Mesenchymal stem cell (in vitro differentiated cells and primary cell): ENCODE results near the gene TP53I13.

Experiments
- DNase-seq: peaks from one replicate; pipeline ENCODE4 v3.0.0-alpha.2; 2013
- H2AFZ ChIP-seq: one replicate; pipeline ENCODE4 v1.6.1; 2013; ENCODE audit warnings: low read depth, mild to moderate bottlenecking, control low read depth, inconsistent platforms, low read length, moderate library complexity
- H2AK5ac ChIP-seq: 2 replicates; pipeline ENCODE4 v1.6.1; 2013; ENCODE audit warnings: low read length, moderate library complexity, mild to moderate bottlenecking, inconsistent platforms; ENCODE audit not compliant: severe bottlenecking
- H2BK120ac ChIP-seq: one replicate; pipeline ENCODE4 v1.6.1; 2013; ENCODE audit warnings: low read depth, mild to moderate bottlenecking, inconsistent platforms, low read length, moderate library complexity
- H2BK12ac ChIP-seq, 2 experiments: one replicate each; pipeline ENCODE4 v1.6.1; 2013; ENCODE audit warnings: inconsistent platforms in 2 of 2, low read length in 2 of 2, mild to moderate bottlenecking in 2 of 2, moderate library complexity in 2 of 2, control low read depth in 1 of 2
- H2BK15ac ChIP-seq: one replicate; pipeline ENCODE4 v1.6.1; 2013; ENCODE audit warnings: mild to moderate bottlenecking, low read depth, inconsistent platforms; ENCODE audit not compliant: poor library complexity, severe bottlenecking
- H2BK5ac ChIP-seq: 2 replicates; pipeline ENCODE4 v1.6.1; 2013; ENCODE audit warnings: low read depth, mild to moderate bottlenecking, low read length, control low read depth, inconsistent platforms; ENCODE audit not compliant: poor library complexity, severe bottlenecking
- H3K14ac ChIP-seq, 2 experiments: one replicate each; pipeline ENCODE4 v1.6.1; 2013; ENCODE audit warnings: inconsistent platforms in 2 of 2, low read length in 2 of 2, control low read depth in 1 of 2, mild to moderate bottlenecking in 1 of 2, moderate library complexity in 1 of 2
- H3K18ac ChIP-seq, 2 experiments: one replicate each; pipeline ENCODE4 v1.6.1; 2013; ENCODE audit warnings: inconsistent platforms in 2 of 2, low read length in 2 of 2, control low read depth in 1 of 2, low read depth in 1 of 2, mild to moderate bottlenecking in 1 of 2
- H3K23ac ChIP-seq, 2 experiments: one replicate each; pipeline ENCODE4 v1.6.1; 2013; ENCODE audit warnings: inconsistent platforms in 2 of 2, low read length in 2 of 2, mild to moderate bottlenecking in 2 of 2, moderate library complexity in 2 of 2, control low read depth in 1 of 2
- H3K27ac ChIP-seq: 2 replicates; pipeline ENCODE4 v1.5.1; 2013; ENCODE audit warnings: mild to moderate bottlenecking, moderate library complexity, low read length, control low read depth, inconsistent platforms; ENCODE audit not compliant: poor library complexity, severe bottlenecking
- H3K27me3 ChIP-seq, 2 experiments: 2 replicates each; pipeline versions ENCODE4 v1.6.1 to v1.7.0; 2013; ENCODE audit warnings: low read length in 2 of 2, mild to moderate bottlenecking in 2 of 2, moderate library complexity in 2 of 2, control low read depth in 1 of 2, inconsistent platforms in 1 of 2; ENCODE audit not compliant: control insufficient read depth in 1 of 2, insufficient read depth in 1 of 2
- H3K36me3 ChIP-seq, 2 experiments: 2 replicates each; pipeline versions ENCODE4 v1.6.1 to v1.7.0; 2013; ENCODE audit warnings: low read length in 2 of 2, control low read depth in 1 of 2, inconsistent platforms in 1 of 2, low read depth in 1 of 2, mild to moderate bottlenecking in 1 of 2; ENCODE audit not compliant: insufficient read depth in 2 of 2, control insufficient read depth in 1 of 2
- H3K4ac ChIP-seq, 2 experiments: one replicate each; pipeline ENCODE4 v1.6.1; 2013; ENCODE audit warnings: inconsistent platforms in 2 of 2, low read length in 2 of 2, mild to moderate bottlenecking in 2 of 2, moderate library complexity in 2 of 2, control low read depth in 1 of 2, low read depth in 1 of 2
- H3K4me1 ChIP-seq: 2 replicates; pipeline ENCODE4 v1.6.1; 2013; ENCODE audit warnings: low read depth, low read length, control low read depth; ENCODE audit not compliant: control insufficient read depth, insufficient read depth
- H3K4me2 ChIP-seq: 2 replicates; pipeline ENCODE4 v1.6.1; 2013; ENCODE audit warnings: low read length, mild to moderate bottlenecking, inconsistent platforms; ENCODE audit not compliant: poor library complexity, severe bottlenecking
- H3K4me3 ChIP-seq, 2 experiments: 2 replicates each; pipeline versions ENCODE4 v1.5.1 to v1.7.0; 2013; ENCODE audit warnings: low read length in 2 of 2, mild to moderate bottlenecking in 2 of 2, control low read depth in 1 of 2, low read depth in 1 of 2; ENCODE audit not compliant: insufficient read depth in 1 of 2
- H3K79me1 ChIP-seq: replicated peaks from 2 replicates; pipeline ENCODE4 v1.6.1; 2013; ENCODE audit warnings: mild to moderate bottlenecking, control low read depth, low read length, inconsistent platforms; ENCODE audit not compliant: poor library complexity, severe bottlenecking
- H3K9ac ChIP-seq: 2 replicates; pipeline ENCODE4 v1.7.0; 2013; ENCODE audit warnings: mild to moderate bottlenecking, low read length, moderate library complexity
- H3K9me3 ChIP-seq: 2 replicates; pipeline ENCODE4 v1.7.0; 2013; ENCODE audit warnings: mild to moderate bottlenecking, low read length; ENCODE audit not compliant: control insufficient read depth
- H4K8ac ChIP-seq: one replicate; pipeline ENCODE4 v1.6.1; 2013; ENCODE audit warnings: inconsistent platforms, mild to moderate bottlenecking, low read length, moderate library complexity
- H4K91ac ChIP-seq: one replicate; pipeline ENCODE4 v1.6.1; 2013; ENCODE audit warnings: mild to moderate bottlenecking, low read length, inconsistent platforms
- WGBS: methylation state at CpG from one replicate; pipeline ENCODE4 v1.1.7; 2013; ENCODE audit warnings: mixed read lengths; 5-methylcytosine and 5-hydroxymethylcytosine counted together

The TP53I13 gene

DNA sequence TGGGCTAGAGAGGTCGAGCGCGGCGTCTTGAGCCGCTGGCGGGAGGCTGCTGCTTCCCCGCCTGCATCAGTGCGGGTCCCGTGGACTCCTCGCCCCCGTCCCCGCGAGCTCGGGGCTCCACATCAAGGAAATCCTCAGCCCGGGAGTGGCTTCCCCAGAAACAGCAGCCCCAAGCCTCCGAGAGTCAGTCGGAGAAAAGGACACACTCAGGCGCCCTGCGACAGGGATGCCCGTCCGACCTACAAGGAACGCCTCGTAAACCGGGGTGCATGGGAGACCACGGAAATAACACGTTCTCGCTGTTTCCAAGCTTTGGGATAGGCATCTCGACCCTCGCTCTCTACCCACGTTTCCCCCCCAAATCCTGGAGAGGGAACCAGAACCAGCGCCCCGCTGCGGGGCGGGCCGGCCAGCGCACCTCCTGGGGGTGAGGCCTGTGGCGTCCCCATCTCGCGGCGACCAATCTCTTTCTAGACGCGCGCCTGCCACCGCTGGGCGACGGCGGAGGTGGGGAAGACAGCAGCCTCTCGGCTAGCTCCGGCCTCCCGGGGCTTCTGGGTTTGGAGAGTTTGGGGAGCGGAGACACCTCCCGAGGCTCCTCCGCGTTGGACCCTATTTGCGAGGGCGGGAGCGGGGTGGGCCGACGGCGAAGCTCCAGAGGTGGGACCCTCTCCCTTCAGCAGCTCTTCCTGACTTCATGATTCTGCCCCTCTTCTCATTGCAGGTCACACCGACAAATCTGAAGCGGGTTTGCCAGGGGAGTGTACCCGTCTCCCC lies 759 bp upstream of the TP53I13 start:
- H3K9me3 ChIP-seq, result no peaks in the 10 kb centered on the region
- peak overlapping the region; percentile 29 to 32 for H2BK12ac ChIP-seq
- peak overlapping the region; percentile 69 for H3K4me2 ChIP-seq
- DNase-seq, result peak; percentile 79
- peak overlapping the region; percentile 84 for H3K9ac ChIP-seq
- H3K14ac ChIP-seq, result peak overlapping the region in 1 of 2 experiments; percentile 98
- H4K8ac ChIP-seq, result peak overlapping the region; percentile 87
- H3K23ac ChIP-seq, result peak overlapping the region in 1 of 2 experiments; percentile 79
- WGBS, result under 1% methylated on average over 61 of the region's 63 CpGs
- peaks cover 18 to 20% of the 10 kb centered on the region in 2 experiments for H3K36me3 ChIP-seq
- peak overlapping the region; percentile 55 for H2BK120ac ChIP-seq
- H3K27me3 ChIP-seq, result no peaks in the 10 kb centered on the region
- peak overlapping the region; percentile 13 to 84 for H3K4ac ChIP-seq
- H3K79me1 ChIP-seq, result peaks cover 20% of the 10 kb centered on the region
- H2BK15ac ChIP-seq, result no peak overlapping the region
- peak overlapping the region; percentile 93 for H3K27ac ChIP-seq
- peak overlapping the region; percentile 78 to 93 for H3K18ac ChIP-seq
- H2AFZ ChIP-seq, result peak overlapping the region; percentile 79
- peak overlapping the region; percentile 36 for H4K91ac ChIP-seq
- H3K4me3 ChIP-seq, result peak overlapping the region; percentile 75 to 90
- H2AK5ac ChIP-seq, result no peak overlapping the region
- H3K4me1 ChIP-seq, result peaks cover 32% of the 10 kb centered on the region
- peak overlapping the region; percentile 67 for H2BK5ac ChIP-seq

DNA sequence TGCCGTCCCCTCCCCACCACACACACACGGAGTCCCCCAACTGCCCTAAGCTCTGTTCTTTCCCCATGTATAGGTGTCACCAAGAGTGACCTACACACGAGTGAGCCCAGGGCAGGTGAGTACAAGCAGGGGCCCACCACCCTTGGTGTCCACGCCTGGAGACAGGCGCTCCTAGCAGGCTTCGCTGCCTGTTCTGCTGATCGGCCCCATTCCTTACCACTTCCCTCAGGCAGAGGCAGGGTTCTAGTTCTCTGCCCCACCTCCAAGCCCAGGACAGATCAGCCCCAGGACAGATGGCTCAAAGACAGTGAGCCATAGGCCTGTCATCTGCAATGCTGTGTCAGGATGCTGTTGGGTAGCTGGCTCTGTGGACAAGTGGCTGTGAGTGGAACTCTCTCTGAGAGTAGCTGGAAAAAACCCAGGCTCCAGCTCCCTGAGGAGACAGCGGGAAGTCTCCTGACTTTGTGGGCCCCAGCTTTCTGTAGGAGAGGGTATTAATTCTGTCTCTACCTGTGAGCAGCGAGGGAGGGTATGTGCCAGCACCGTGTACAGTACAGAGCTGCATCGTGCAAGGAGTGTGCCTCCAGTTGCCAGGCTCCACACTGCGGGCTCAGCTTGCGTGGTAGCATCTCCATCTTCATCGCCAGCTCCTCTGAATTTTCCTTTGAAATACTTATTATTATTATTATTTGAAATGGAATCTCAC lies 897 bp downstream of the TP53I13 start:
- Histone ChIP-seq H4K8ac (no peak overlapping the region), H2BK120ac (no peak overlapping the region), H2BK12ac (peak overlapping the region in 1 of 2 experiments; percentile 76), H2AFZ (peak overlapping the region; percentile 72), H3K79me1 (peaks cover 19% of the 10 kb centered on the region), H3K9ac (peak overlapping the region; percentile 86), H3K23ac (peak overlapping the region in 1 of 2 experiments; percentile 56), H3K18ac (peak overlapping the region in 1 of 2 experiments; percentile 91), H3K14ac (peak overlapping the region in 1 of 2 experiments; percentile 94), H3K4me3 (peak overlapping the region; percentile 75 to 88), H3K4ac (peak overlapping the region in 1 of 2 experiments; percentile 96), H3K27me3 (no peaks in the 10 kb centered on the region), H2BK5ac (no peak overlapping the region), H2AK5ac (no peak overlapping the region), H2BK15ac (no peak overlapping the region), H3K4me2 (peak overlapping the region; percentile 85), H3K4me1 (peaks cover 39% of the 10 kb centered on the region), H3K36me3 (peaks cover 32 to 33% of the 10 kb centered on the region in 2 experiments), H3K27ac (peak overlapping the region; percentile 79), H4K91ac (no peak overlapping the region), H3K9me3 (no peaks in the 10 kb centered on the region)
- WGBS, result 65% methylated on average over 7 of the region's 14 CpGs
- DNase-seq, result peak; percentile 43

GRCh38 chr17:29570521-29570920 lies 2.0 kb downstream of the TP53I13 start:
- H3K79me1 ChIP-seq, result peaks cover 17% of the 10 kb centered on the region
- no peak overlapping the region for H2BK120ac ChIP-seq
- peak overlapping the region in 1 of 2 experiments; percentile 27 for H2BK12ac ChIP-seq

DNA sequence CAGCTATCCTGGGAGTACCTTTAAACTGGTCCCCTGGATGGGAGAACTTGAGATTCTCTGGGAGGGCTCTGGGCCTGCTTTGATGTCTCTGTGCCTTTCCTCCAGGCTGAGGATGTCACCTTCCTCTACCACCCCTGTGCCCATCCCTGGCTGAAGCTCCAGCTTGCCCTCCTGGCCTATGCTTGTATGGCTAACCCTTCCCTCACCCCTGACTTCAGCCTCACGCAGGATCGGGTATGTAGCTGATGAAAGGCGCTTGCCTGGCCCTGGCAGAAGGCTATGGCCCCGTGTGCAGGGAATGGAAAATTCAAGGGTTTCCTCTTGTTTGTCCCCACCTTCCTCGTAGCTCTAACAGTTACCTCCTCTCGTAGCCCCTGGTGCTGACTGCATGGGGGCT lies 3.0 kb downstream of the TP53I13 start:
- DNase-seq, result no peak

More at GRCh38 chr17:29570521-29570920, 2.0 kb downstream of the TP53I13 start:
- 93% methylated on average over 7 of the region's 7 CpGs for WGBS
- H3K36me3 ChIP-seq, result peaks cover 43 to 44% of the 10 kb centered on the region in 2 experiments
- no peak overlapping the region for H3K27ac ChIP-seq
- H4K8ac ChIP-seq, result no peak overlapping the region
- no peak overlapping the region for H3K14ac ChIP-seq
- H2AK5ac ChIP-seq, result no peak overlapping the region
- no peaks in the 10 kb centered on the region for H3K27me3 ChIP-seq
- no peak overlapping the region for H3K4ac ChIP-seq
- H3K4me1 ChIP-seq, result peaks cover 41% of the 10 kb centered on the region
- H3K18ac ChIP-seq, result no peak overlapping the region
- H2BK15ac ChIP-seq, result no peak overlapping the region
- DNase-seq, result no peak
- no peak overlapping the region for H3K9ac ChIP-seq
- no peak overlapping the region for H3K4me3 ChIP-seq
- no peak overlapping the region for H3K23ac ChIP-seq
- no peak overlapping the region for H2BK5ac ChIP-seq
- H4K91ac ChIP-seq, result no peak overlapping the region
- no peaks in the 10 kb centered on the region for H3K9me3 ChIP-seq
- no peak overlapping the region for H3K4me2 ChIP-seq
- no peak overlapping the region for H2AFZ ChIP-seq

More for the DNA sequence above, 3.0 kb downstream of the TP53I13 start:
- H2BK15ac ChIP-seq, result no peak overlapping the region
- peaks cover 31% of the 10 kb centered on the region for H3K4me1 ChIP-seq
- peaks cover 14% of the 10 kb centered on the region for H3K79me1 ChIP-seq
- H3K27ac ChIP-seq, result no peak overlapping the region
- H2BK120ac ChIP-seq, result no peak overlapping the region
- no peaks in the 10 kb centered on the region for H3K27me3 ChIP-seq
- no peak overlapping the region for H2BK12ac ChIP-seq
- H2AFZ ChIP-seq, result no peak overlapping the region
- H3K36me3 ChIP-seq, result peaks cover 53% of the 10 kb centered on the region in 2 experiments
- H3K23ac ChIP-seq, result no peak overlapping the region
- H3K9me3 ChIP-seq, result no peaks in the 10 kb centered on the region
- H3K14ac ChIP-seq, result no peak overlapping the region
- H3K4me3 ChIP-seq, result no peak overlapping the region
- no peak overlapping the region for H3K18ac ChIP-seq
- no peak overlapping the region for H4K8ac ChIP-seq
- 97% methylated on average over 6 of the region's 6 CpGs for WGBS
- H3K4ac ChIP-seq, result no peak overlapping the region
- H2AK5ac ChIP-seq, result no peak overlapping the region
- no peak overlapping the region for H3K9ac ChIP-seq
- no peak overlapping the region for H3K4me2 ChIP-seq
- no peak overlapping the region for H2BK5ac ChIP-seq
- no peak overlapping the region for H4K91ac ChIP-seq
